Measurements from ENCODE around the gene PLCXD1.
"Not testable (repeated sequence)": the region's sequence is repeated elsewhere in the genome, so short reads cannot be mapped to it uniquely, and the experiment has no call there.

Gene PLCXD1

DNA sequence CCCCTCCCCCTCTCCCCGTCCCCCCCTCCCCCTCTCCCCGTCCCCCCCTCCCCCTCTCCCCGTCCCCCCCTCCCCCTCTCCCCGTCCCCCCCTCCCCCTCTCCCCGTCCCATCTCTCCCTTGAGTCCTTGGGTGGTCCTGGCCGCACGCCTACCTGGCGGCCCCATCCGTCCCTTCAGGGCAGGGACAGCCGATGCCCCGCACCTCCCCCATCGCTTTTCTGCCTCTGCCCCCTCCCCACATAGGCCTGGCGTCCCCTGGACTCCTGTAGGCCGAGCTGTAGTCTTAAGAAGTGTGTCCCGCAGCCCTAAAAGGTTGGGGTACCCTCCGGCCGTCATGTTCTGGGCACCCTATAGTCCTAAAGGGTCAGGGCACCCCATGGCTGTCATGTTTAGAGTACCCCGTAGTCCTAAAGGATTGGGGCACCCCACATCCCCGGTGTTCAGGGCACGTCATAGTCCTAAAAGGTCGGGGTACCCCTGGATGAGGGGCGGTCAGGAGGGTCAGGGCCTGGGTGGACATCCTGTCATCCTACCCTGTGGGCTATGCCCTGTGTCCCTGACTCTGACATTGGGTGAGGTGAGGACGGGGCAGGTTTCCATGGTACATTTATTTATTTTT, 48.2 kb downstream of the PLCXD1 start:
- ATAC-seq (replicated peaks) (no peak), DNase-seq (no peak)
- no peak overlapping the region for H3K27ac Mint-ChIP-seq
- H3K4me3 Mint-ChIP-seq, result no peak overlapping the region
- H3K9me3 Mint-ChIP-seq, result no peaks in the 10 kb centered on the region
- peaks cover 6 to 7% of the 10 kb centered on the region in 2 donors for H3K4me1 Mint-ChIP-seq
- H3K36me3 Mint-ChIP-seq, result peaks cover 7 to 8% of the 10 kb centered on the region in 2 donors
- H3K27me3 Mint-ChIP-seq, result peaks cover 9 to 22% of the 10 kb centered on the region in 2 donors

DNA sequence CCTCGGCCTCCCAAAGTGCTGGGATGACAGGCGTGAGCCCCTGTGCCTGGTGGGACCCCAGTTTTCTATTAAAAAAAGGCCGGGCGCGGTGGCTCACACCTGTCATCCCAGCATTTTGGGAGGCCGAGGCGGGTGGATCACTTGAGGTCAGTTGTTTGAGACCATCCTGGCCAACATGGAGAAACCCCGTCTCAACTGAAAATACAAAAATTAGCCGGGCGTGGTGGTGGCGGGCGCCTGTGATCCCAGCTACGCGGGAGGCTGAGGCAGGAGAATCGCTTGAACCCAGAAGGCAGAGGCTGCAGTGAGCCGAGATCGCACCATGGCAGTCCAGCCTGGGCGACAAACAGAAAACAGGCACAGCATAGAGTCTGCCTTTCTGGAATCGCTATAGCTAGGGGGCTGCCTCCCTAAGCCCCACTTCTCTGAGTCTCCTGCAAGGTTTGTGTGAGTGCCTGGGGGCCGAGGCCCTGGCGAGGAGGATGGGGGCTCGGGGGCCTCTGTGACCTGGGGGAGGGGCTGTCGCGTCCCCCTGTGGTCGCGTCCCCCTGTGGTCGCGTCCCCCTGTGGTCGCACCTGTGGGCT, 49.1 kb downstream of the PLCXD1 start:
- Mint-ChIP-seq H3K36me3 (peaks cover 9 to 13% of the 10 kb centered on the region in 2 donors), H3K27me3 (peaks cover 9 to 22% of the 10 kb centered on the region in 2 donors)
- DNase-seq; H3K4me1 Mint-ChIP-seq; ATAC-seq (replicated peaks); H3K9me3 Mint-ChIP-seq; H3K27ac Mint-ChIP-seq; H3K4me3 Mint-ChIP-seq: not testable (repeated sequence)

DNA sequence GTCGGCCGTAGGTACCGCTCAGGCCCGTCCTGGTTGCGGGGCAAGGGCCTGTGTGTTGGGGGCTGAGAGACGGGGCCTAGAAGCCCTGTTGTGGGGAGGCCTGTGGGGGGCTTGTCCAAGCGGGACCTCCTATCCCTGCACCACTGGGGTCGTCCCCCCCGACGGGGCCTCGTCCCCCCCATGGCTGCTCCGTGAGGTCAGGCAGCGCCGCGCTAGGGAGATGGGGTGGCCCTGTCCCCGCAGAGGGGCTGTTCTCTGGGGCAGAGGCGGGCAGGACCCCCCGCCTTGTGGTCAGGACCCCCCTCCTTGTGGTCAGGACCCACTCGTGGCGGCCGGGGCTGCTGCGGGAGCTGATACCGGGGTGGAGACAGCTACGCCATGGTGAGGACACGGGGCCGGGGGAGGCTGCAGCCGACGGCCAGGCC, 49.6 kb downstream of the PLCXD1 start:
- H3K27ac Mint-ChIP-seq, result no peak overlapping the region
- H3K27me3 Mint-ChIP-seq, result peaks cover 9 to 22% of the 10 kb centered on the region in 2 donors
- ATAC-seq (replicated peaks) (no peak), DNase-seq (no peak)
- H3K4me1 Mint-ChIP-seq, result peaks cover 3 to 7% of the 10 kb centered on the region in 2 donors
- H3K9me3 Mint-ChIP-seq, result no peaks in the 10 kb centered on the region
- peaks cover 10 to 15% of the 10 kb centered on the region in 2 donors for H3K36me3 Mint-ChIP-seq
- peak overlapping the region in 1 of 2 donors; percentile 43 for H3K4me3 Mint-ChIP-seq

DNA sequence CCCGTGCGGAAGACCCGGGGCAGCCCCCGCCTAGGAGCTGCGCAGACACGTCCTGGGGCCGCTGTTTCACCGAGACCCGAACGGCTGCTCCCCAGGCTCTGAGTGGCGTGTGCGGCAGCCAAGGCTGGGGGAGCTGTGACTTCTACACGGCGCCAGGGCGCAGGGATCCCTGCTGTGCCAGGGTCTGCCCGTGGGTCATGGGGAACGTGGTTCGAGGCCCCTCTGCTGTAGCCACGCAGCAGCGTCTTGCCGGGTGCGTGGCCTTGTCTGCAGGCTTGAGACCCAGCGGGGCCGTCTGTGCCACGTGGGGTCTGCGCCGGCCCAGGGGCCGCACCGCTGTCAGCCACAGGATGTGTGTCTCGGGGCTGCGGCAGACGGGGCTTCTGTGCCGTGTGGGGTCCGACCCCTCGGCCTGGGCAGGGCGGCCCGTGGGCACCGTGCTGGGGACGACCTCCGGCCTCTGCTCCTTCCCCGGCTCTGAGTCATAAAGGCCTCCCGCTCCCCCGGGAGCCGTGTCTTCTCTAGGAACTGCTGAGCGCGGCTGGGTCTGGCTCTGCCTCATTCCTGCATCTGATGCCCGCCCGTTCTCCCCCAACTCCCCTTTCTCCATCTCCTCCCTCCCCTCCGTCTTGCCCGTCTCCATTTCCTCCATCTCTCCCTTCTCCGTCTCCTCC, 50.1 kb downstream of the PLCXD1 start:
- H3K36me3 Mint-ChIP-seq, result peaks cover 12 to 18% of the 10 kb centered on the region in 2 donors
- DNase-seq (no peak), ATAC-seq (replicated peaks) (peak; percentile 73 to 80)
- H3K27ac Mint-ChIP-seq, result no peak overlapping the region
- peak overlapping the region; percentile 64 to 71 for H3K4me3 Mint-ChIP-seq
- H3K27me3 Mint-ChIP-seq, result peaks cover 9 to 22% of the 10 kb centered on the region in 2 donors
- peaks cover 3 to 7% of the 10 kb centered on the region in 2 donors for H3K4me1 Mint-ChIP-seq
- no peaks in the 10 kb centered on the region for H3K9me3 Mint-ChIP-seq

DNA sequence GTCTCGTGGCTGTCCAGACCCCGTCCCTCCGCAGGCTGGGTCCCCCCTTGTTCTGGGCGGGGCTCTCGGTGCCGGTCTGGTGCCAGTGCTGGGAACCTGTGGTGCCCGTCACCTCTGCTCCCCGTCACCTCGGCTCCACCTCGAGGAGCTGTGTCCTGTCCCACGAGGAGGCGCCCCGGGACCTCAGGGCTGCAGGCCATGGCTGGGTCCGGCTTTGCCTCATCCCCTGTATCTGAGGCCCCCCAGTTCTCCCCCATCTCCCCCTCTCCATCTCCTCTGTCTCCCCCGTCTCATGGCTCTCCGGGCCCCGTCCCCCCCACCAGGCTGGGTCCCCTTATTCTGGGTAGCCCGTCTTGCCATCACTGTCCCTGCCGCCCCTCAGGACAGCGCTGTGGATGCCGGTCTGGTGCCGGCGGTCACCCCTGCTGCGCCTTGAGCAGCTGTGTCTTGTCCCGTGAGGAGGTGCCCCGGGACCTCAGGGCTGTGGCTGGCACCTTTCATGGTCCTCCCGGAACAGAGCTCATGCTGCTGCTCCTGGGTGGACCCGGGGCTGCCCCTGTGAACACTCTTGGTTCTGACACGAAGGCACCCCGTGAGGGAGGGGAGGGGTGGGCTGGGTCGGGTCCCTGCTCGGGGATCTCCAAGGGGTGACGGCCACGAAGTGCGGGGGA, 50.8 kb downstream of the PLCXD1 start:
- ATAC-seq (replicated peaks) (peak; percentile 23 to 27), DNase-seq (no peak)
- H3K27ac Mint-ChIP-seq, result no peak overlapping the region
- no peaks in the 10 kb centered on the region for H3K9me3 Mint-ChIP-seq
- H3K27me3 Mint-ChIP-seq, result peaks cover 9 to 22% of the 10 kb centered on the region in 2 donors
- H3K4me3 Mint-ChIP-seq, result peak overlapping the region; percentile 64 to 71
- H3K36me3 Mint-ChIP-seq, result peaks cover 14 to 23% of the 10 kb centered on the region in 2 donors
- peaks cover 3 to 7% of the 10 kb centered on the region in 2 donors for H3K4me1 Mint-ChIP-seq

DNA sequence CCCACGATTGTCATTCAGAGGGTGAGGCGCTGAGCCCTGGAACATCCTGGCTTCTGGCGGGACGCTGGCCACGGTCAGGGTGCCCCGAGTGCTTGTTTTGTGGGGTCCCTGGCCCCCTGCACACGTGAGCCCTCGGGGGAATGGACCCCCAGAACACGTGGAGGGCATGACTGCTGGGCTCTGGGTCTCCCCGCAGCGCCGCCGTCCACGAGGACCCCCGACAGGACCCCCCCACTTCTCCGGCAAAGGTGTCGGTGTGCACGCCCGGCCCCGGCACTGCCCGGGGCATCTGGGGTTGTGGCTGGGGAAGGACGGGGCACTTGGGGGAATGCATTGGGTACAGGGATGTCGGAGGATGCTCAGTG, 51.3 kb downstream of the PLCXD1 start:
- no peak overlapping the region for H3K4me3 Mint-ChIP-seq
- peaks cover 20 to 27% of the 10 kb centered on the region in 2 donors for H3K36me3 Mint-ChIP-seq
- peaks cover 3 to 7% of the 10 kb centered on the region in 2 donors for H3K4me1 Mint-ChIP-seq
- ATAC-seq (replicated peaks), result no peak
- no peaks in the 10 kb centered on the region for H3K9me3 Mint-ChIP-seq
- no peak overlapping the region for H3K27ac Mint-ChIP-seq
- DNase-seq, result no peak
- peaks cover 9 to 20% of the 10 kb centered on the region in 2 donors for H3K27me3 Mint-ChIP-seq

DNA sequence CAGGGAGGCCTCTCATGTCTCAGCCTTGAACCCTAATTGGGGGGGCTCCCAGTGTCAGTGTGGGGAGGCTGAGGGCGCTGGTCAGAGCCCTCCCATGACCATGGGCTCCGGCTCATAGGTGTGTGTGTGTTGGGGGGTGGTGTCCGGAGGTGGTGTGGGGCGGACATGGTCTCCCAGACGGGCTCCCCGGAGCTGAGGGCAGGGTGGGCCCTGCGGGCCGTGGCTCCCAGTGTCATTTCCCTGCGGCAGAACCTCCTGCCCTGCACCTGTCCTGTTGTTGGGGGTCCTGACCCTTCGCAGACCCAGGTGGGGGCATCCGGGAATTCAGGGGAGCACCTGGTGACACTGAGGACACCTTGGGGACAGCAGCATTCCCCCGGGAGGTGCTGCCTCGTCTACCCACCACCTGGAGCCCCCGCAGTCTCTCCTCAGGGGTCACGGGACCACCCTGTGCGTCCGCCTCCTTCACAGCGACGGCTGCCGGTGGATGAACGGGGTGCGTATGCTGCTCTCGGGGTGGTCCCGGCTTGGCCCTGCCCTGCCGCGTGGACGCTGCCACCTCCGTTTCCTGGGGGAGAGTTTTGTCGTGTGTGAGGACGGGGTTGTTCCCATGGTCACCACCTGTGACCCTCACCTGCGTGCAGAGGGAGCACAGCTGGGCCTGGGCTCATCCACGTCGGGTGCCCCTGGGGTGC, 51.9 kb downstream of the PLCXD1 start:
- Mint-ChIP-seq H3K4me3 (no peak overlapping the region), H3K36me3 (peaks cover 25 to 33% of the 10 kb centered on the region in 2 donors), H3K4me1 (peaks cover 3 to 7% of the 10 kb centered on the region in 2 donors), H3K27me3 (peaks cover 9 to 16% of the 10 kb centered on the region in 2 donors), H3K27ac (no peak overlapping the region), H3K9me3 (no peaks in the 10 kb centered on the region)
- ATAC-seq (replicated peaks), result no peak
- DNase-seq, result no peak

DNA sequence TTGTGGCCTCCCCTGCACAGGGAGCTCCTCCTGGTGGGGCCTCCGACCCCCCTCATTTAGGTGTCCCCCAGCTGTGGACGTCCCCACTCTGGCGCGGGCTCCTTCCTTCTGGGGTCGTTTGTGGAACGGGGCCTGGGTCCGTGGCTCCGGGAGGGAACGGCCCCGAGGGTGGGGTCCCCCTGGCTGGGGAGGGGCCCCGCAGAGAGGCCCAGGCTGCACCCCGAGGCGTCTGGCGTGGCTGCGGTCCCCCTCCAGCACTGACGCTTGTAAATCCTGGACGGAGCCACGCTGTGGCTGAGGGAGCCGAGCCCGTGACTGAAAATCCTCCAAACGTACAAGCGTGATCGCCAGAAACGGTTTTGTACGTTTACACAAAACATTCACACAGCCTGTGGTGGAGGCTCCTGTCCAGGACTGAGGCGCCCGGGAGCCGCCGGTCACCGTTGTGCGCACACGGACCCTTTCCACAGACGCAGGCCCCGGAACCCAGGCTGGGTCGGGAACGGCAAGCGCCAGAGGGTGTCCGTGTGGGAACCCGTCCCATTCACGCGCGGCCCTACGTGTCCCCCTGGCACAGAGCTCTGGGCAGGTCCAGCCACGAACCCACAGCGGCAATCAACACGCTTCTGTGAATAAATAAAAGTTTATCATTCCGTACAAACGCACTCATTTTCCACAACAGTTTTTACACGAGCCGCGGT, 52.6 kb downstream of the PLCXD1 start:
- Mint-ChIP-seq H3K27ac (no peak overlapping the region), H3K4me1 (peaks cover 3 to 7% of the 10 kb centered on the region in 2 donors), H3K36me3 (peaks cover 32 to 40% of the 10 kb centered on the region in 2 donors), H3K9me3 (no peaks in the 10 kb centered on the region), H3K27me3 (peaks cover 9 to 16% of the 10 kb centered on the region in 2 donors), H3K4me3 (no peak overlapping the region)
- ATAC-seq (replicated peaks) (no peak), DNase-seq (no peak)

DNA sequence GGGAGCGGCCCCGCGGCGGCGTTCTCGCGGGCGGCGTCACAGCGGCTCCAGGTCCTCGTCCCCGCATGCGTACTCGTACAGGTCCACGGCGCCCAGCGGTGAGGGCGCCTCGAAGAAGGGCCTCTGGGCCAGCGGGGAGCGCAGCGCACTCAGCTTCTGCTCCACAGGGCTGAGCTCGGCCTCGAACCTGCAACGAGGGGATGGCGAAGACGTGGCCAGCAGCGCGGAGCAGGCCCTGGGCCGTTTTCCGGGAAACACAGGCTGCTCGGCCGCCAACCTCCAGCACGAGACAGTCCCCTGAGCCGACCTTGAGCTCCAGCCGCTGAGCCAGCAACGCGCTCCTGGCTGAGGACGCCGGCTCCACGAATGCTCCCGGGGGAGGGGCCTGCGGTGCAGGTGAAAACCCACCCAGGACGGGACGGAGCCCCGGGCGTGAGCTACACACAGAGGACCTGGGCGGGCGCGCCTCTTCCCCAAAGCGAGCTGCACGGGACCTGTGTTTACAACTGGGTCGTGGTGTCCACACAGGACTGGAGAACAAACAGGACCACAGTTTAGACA, 53.2 kb downstream of the PLCXD1 start:
- H3K27ac Mint-ChIP-seq, result no peak overlapping the region
- no peak overlapping the region for H3K4me3 Mint-ChIP-seq
- H3K4me1 Mint-ChIP-seq, result peaks cover 3 to 7% of the 10 kb centered on the region in 2 donors
- H3K36me3 Mint-ChIP-seq, result peaks cover 36 to 43% of the 10 kb centered on the region in 2 donors
- H3K9me3 Mint-ChIP-seq, result no peaks in the 10 kb centered on the region
- DNase-seq, result no peak
- H3K27me3 Mint-ChIP-seq, result peaks cover 9 to 13% of the 10 kb centered on the region in 2 donors
- ATAC-seq (replicated peaks), result no peak

DNA sequence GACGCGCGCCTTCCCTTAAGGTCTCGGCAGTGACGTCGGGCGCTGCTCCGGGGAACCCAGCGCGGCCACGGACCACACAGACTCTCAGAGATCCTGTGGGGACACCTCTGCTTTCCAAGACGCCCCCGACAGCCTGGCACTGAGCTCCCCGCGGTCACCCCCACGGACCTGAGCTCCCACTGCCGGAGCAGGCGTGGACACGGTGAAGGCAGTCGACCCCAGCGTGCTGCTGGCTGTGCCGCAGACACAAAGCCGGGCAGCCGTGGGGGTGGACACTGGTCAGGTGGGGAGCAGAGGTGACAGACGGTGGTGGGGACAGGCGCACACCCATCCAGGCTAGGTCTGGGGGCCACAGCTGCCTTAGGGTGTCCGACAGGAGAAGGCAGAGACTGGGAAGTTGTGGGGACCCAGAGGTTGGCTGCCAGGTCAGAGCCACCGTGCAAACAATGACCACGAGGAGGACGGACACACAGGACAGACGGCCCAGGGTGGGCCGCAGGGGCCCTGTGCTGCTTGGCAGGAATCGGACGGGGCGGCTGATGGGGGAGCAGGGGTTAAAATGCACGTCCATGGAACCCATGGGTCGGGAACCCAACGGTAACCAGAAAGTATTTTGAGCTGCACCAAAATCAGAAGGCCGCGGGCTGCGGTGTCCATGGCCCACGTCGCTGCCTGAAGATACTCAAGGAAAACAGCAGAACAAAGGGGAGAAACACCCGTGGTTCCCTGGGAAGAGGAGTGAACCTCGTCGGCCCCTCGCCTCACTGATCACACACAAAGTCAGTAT, 54.0 kb downstream of the PLCXD1 start:
- DNase-seq (no peak), ATAC-seq (replicated peaks) (no peak)
- H3K27ac Mint-ChIP-seq, result no peak overlapping the region
- peaks cover 9 to 11% of the 10 kb centered on the region in 2 donors for H3K27me3 Mint-ChIP-seq
- no peak overlapping the region for H3K4me3 Mint-ChIP-seq
- H3K4me1 Mint-ChIP-seq, result peaks cover 3 to 7% of the 10 kb centered on the region in 2 donors
- H3K9me3 Mint-ChIP-seq, result no peaks in the 10 kb centered on the region
- peaks cover 36 to 43% of the 10 kb centered on the region in 2 donors for H3K36me3 Mint-ChIP-seq

DNA sequence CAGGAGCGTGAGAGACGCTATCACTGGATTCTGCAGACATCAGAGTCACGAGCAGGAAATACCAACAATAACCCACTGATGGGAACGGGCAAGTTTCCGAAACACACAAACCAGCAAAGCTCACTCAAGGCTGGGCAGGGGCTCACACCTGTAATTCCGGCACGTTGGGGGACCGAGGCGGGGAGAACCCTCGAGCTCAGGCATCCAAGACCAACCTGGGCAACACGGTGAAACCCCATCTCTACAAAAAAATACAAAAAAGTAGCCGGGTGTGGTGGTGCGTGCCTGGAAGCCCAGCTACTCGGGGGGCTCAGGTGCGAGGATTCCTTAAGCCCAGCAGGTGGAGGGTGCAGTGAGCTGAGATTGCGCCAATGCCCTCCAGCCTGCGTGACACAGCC, 54.6 kb downstream of the PLCXD1 start:
- H3K36me3 Mint-ChIP-seq, result peaks cover 39 to 43% of the 10 kb centered on the region in 2 donors
- H3K4me3 Mint-ChIP-seq, result no peak overlapping the region
- peaks cover 9 to 11% of the 10 kb centered on the region in 2 donors for H3K27me3 Mint-ChIP-seq
- DNase-seq (no peak), ATAC-seq (replicated peaks) (no peak)
- H3K9me3 Mint-ChIP-seq, result no peaks in the 10 kb centered on the region
- H3K27ac Mint-ChIP-seq, result no peak overlapping the region
- peaks cover 3 to 7% of the 10 kb centered on the region in 2 donors for H3K4me1 Mint-ChIP-seq

DNA sequence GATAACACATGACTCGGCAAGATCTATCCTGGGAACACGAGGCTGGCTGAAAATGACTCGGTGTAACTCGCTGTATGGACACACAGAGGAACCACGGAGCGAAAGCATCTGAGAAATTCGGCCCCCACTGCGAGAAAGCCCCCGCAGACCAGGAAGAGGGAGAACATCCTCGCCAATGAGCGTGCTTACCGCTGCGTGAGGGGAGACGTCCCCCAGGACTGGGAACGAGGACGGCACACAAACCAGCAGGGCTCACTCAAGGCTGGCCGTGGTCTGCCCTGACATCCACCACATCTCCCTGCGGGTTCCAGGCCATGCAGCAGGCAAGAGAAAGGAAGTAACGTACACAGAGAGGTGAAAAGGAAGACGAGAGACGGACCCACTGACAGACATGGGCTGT, 55.0 kb downstream of the PLCXD1 start:
- no peaks in the 10 kb centered on the region for H3K9me3 Mint-ChIP-seq

More for the DNA sequence above, 55.0 kb downstream of the PLCXD1 start:
- Mint-ChIP-seq H3K4me3 (no peak overlapping the region), H3K27ac (no peak overlapping the region), H3K27me3 (peaks cover 9 to 11% of the 10 kb centered on the region in 2 donors), H3K4me1 (peaks cover 3 to 7% of the 10 kb centered on the region in 2 donors), H3K36me3 (peaks cover 39 to 43% of the 10 kb centered on the region in 2 donors)
- DNase-seq (no peak), ATAC-seq (replicated peaks) (no peak)
